ENCODE results near the gene CPEB4.

GRCh38 chr5:173998531-173998930 lies 110.4 kb downstream of the CPEB4 start:
- TF ChIP-seq CTCF (IDR thresholded peaks at IDR 0.05; ENCODE audit: low read depth, low read length) (no peak), EZH2phosphoT487 (IDR thresholded peaks at IDR 0.05; ENCODE audit: low read depth) (no peak)

Data from OCI-LY3 (cell line).